ENCODE data around the gene DCP1A.
"Not testable (repeated sequence)": the region's sequence is repeated elsewhere in the genome, so short reads cannot be mapped to it uniquely, and the experiment has no call there.

Gene DCP1A

GRCh38 chr3:53255775-53256703 lies 91.3 kb downstream of the DCP1A start, which contains the start of gene TKT:
TSS of gene TKT (minus strand) at chr3:53256022. CDS start at chr3:53255942, 80 bp downstream.
- TF ChIP-seq, protein P1, sequence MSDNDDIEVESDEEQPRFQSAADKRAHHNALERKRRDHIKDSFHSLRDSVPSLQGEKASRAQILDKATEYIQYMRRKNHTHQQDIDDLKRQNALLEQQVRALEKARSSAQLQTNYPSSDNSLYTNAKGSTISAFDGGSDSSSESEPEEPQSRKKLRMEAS (IDR thresholded peaks at IDR 0.05; ENCODE audit: low read depth, low read length) = peak; percentile 58
- peak; percentile 72 for TF ChIP-seq POLR2A (IDR thresholded peaks at IDR 0.05; ENCODE audit: extremely low read depth, insufficient read length)
- TF ChIP-seq MYC (IDR thresholded peaks at IDR 0.05; ENCODE audit: low read depth, low read length) = no peak; the same call in 1 of the 2 replicates
- TF ChIP-seq, protein P2, sequence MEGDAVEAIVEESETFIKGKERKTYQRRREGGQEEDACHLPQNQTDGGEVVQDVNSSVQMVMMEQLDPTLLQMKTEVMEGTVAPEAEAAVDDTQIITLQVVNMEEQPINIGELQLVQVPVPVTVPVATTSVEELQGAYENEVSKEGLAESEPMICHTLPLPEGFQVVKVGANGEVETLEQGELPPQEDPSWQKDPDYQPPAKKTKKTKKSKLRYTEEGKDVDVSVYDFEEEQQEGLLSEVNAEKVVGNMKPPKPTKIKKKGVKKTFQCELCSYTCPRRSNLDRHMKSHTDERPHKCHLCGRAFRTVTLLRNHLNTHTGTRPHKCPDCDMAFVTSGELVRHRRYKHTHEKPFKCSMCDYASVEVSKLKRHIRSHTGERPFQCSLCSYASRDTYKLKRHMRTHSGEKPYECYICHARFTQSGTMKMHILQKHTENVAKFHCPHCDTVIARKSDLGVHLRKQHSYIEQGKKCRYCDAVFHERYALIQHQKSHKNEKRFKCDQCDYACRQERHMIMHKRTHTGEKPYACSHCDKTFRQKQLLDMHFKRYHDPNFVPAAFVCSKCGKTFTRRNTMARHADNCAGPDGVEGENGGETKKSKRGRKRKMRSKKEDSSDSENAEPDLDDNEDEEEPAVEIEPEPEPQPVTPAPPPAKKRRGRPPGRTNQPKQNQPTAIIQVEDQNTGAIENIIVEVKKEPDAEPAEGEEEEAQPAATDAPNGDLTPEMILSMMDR (IDR thresholded peaks at IDR 0.05; ENCODE audit: low read depth, low read length) = no peak
- H3K4me3 ChIP-seq (ENCODE audit: low read depth, low read length) = peak within 1 kb of the TSS; percentile 91
- peak; percentile 92 for DNase-seq (ENCODE audit: low read depth)

- TF ChIP-seq, protein P2 (IDR thresholded peaks at IDR 0.05; ENCODE audit: low read depth, low read length) = no peak
- TF ChIP-seq, protein P1 (IDR thresholded peaks at IDR 0.05; ENCODE audit: low read depth, low read length) = no peak; the same call in 1 of the 2 replicates
- TF ChIP-seq MYC (IDR thresholded peaks at IDR 0.05; ENCODE audit: low read depth, low read length) = no peak
- no peak for TF ChIP-seq POLR2A (IDR thresholded peaks at IDR 0.05; ENCODE audit: extremely low read depth, insufficient read length)
- no peak for DNase-seq (ENCODE audit: low read depth)
- peak overlapping the region; percentile 91 for H3K4me3 ChIP-seq (ENCODE audit: low read depth, low read length)
Observed at GRCh38 chr3:53255423-53255774, 91.9 kb downstream of the DCP1A start.

GRCh38 chr3:53254509-53255422 lies 92.6 kb downstream of the DCP1A start:
- DNase-seq (ENCODE audit: low read depth) = peak; percentile 78
- TF ChIP-seq, protein P1 (IDR thresholded peaks at IDR 0.05; ENCODE audit: low read depth, low read length) = peak; percentile 73
- TF ChIP-seq MYC (IDR thresholded peaks at IDR 0.05; ENCODE audit: low read depth, low read length) (peak; percentile 78), POLR2A (IDR thresholded peaks at IDR 0.05; ENCODE audit: extremely low read depth, insufficient read length) (peak; percentile 22)
- TF ChIP-seq, protein P2 (IDR thresholded peaks at IDR 0.05; ENCODE audit: low read depth, low read length) = no peak
- H3K4me3 ChIP-seq (ENCODE audit: low read depth, low read length) = peak overlapping the region; percentile 91

DNA sequence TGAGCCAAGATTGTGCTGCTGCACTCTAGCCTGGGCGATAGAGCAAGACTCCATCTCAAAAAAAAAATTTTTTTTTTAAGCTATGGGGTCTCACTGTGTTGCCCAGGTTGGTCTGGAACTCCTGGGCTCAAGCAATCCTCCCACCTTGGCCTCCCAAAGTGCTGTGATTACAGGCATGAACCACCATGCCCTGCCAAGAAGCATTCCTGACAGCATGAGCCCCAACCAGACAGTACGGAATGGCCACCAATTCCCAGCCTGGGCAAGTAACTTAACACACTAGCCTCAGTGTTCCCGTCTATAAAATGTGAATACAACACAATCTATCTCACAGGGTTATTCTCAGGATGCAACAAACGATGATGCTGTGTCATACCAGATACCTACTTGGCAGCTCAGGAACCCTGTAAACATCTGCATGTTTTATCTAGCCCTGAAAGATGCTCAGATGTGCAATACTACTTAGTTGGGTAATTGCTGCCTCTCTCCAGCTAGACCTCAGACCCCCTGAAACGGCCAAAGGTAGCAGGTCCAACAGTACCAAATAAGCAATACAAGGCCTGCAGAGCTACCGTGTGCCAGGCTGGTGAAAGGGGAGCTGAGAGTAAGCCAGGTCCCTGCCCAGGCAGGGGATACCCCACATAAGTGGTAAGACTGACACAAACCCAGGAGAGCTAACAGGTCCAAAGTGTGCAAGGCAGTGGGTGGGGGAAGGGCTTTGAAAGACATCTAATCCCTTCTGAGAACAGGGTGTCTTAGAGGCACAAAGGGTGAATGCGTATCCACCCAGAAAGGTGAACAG lies 93.4 kb downstream of the DCP1A start:
- TF ChIP-seq, protein P2 (IDR thresholded peaks at IDR 0.05; ENCODE audit: low read depth, low read length) = no peak
- no peak for TF ChIP-seq MYC (IDR thresholded peaks at IDR 0.05; ENCODE audit: low read depth, low read length)
- no peak for TF ChIP-seq POLR2A (IDR thresholded peaks at IDR 0.05; ENCODE audit: extremely low read depth, insufficient read length)
- TF ChIP-seq, protein P1 (IDR thresholded peaks at IDR 0.05; ENCODE audit: low read depth, low read length) = no peak
- H3K4me3 ChIP-seq (ENCODE audit: low read depth, low read length) = peak overlapping the region; percentile 91
- DNase-seq (ENCODE audit: low read depth) = no peak

- DNase-seq (ENCODE audit: low read depth) = not testable (repeated sequence)
- peak overlapping the region; percentile 91 for H3K4me3 ChIP-seq (ENCODE audit: low read depth, low read length)
Observed at GRCh38 chr3:53252947-53253322, 94.4 kb downstream of the DCP1A start.
